ENCODE results near the gene PHF11. TPM values are rescaled to one million over a fixed set of nuclear protein-coding genes. Genes with fewer than 3 reads are reported as not detected.
A peak's percentile ranks its signal among the peaks of the same experiment; 100 is the strongest.

Gene PHF11
- total and polyA plus RNA-seq, 2 of the 13 experiments (the other 11 are each of a cell fraction or from before 2014, with no cell fraction given) = 15.8 to 22.0 TPM

DNA sequence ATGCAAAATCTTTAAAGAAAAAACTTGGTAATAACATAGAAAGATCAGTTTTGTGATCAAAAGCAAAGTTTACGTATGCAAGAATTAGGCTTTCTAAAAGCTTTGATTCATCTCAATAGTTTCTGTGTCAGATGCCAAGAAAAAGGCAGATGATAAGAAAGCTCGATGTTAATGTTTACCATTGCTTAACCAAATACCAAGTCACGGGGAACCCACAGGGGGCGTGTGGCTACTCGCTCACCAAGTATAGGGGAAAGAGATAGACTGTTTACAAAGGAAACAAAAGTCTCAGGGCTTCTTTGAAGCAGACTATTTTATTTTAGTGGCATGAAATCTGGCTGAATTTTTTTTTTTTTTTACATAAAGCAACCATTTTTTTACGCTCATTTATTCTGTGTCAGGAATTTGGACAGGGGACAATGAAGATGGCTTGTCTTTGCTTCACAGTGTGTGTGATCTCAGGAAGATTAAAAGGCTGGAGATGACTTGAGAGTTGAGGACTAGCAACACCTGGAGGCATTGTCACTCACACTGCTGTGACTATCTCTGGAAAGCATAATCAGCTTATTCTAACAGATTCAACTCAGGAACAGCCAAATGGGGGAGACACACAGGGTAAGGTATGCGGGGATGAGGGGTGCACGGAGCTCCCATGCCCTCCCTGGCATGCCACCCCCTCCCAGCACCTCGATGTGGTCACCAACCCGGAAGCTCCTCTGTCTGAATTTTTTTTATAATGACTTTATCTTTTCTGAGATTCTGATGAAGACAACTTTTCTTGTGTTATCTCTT is 64.7 kb downstream of the PHF11 start (continued):
- TF ChIP-seq CEBPG (CRISPR knock-in tag; IDR thresholded peaks at IDR 0.05) = peak; percentile 75
- TF ChIP-seq SMAD3 (CRISPR knock-in tag; IDR thresholded peaks at IDR 0.05) = 0 out of 2 replicates have a peak, but pooled peaks have one; percentile 22
- peak; percentile 24; the same call in 1 of the 2 replicates for TF ChIP-seq CEBPB (IDR thresholded peaks at IDR 0.05; ENCODE audit: borderline replicate concordance, low read depth, low read length)
- TF ChIP-seq SOX13 (IDR thresholded peaks at IDR 0.05) = no peak
- TF ChIP-seq SOX13 (CRISPR knock-in tag; conservative IDR thresholded peaks at IDR 0.05 in 1 of 2, IDR thresholded peaks at IDR 0.05 in 1 of 2) = peak in 1 of 2 experiments; percentile 50; a peak in 1 of 4 replicates
- peak; percentile 54 for TF ChIP-seq SAP130 (CRISPR knock-in tag; IDR thresholded peaks at IDR 0.05; ENCODE audit: low read depth)
- 0 out of 2 replicates have a peak, but pooled peaks have one; percentile 27 for TF ChIP-seq PATZ1 (CRISPR knock-in tag; IDR thresholded peaks at IDR 0.05)
- TF ChIP-seq SOX5 (CRISPR knock-in tag; IDR thresholded peaks at IDR 0.05; ENCODE audit: borderline replicate concordance) = peak; percentile 30; the same call in 1 of the 2 replicates
- TF ChIP-seq BCL6 (CRISPR knock-in tag; IDR thresholded peaks at IDR 0.05) = peak; percentile 57
- TF ChIP-seq EEA1 (CRISPR knock-in tag; IDR thresholded peaks at IDR 0.05; ENCODE audit: borderline replicate concordance) = no peak
- 0 out of 2 replicates have a peak, but pooled peaks have one; percentile 21 for TF ChIP-seq PPARG (CRISPR knock-in tag; conservative IDR thresholded peaks at IDR 0.05)
- peak; percentile 22; the same call in 1 of the 2 replicates for TF ChIP-seq RARA (CRISPR knock-in tag; IDR thresholded peaks at IDR 0.05)
- peak; percentile 62 for TF ChIP-seq HMG20A (CRISPR knock-in tag; IDR thresholded peaks at IDR 0.05; ENCODE audit: borderline replicate concordance)
- TF ChIP-seq, protein P1, sequence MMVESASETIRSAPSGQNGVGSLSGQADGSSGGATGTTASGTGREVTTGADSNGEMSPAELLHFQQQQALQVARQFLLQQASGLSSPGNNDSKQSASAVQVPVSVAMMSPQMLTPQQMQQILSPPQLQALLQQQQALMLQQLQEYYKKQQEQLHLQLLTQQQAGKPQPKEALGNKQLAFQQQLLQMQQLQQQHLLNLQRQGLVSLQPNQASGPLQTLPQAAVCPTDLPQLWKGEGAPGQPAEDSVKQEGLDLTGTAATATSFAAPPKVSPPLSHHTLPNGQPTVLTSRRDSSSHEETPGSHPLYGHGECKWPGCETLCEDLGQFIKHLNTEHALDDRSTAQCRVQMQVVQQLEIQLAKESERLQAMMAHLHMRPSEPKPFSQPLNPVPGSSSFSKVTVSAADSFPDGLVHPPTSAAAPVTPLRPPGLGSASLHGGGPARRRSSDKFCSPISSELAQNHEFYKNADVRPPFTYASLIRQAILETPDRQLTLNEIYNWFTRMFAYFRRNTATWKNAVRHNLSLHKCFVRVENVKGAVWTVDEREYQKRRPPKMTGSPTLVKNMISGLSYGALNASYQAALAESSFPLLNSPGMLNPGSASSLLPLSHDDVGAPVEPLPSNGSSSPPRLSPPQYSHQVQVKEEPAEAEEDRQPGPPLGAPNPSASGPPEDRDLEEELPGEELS (CRISPR knock-in tag; IDR thresholded peaks at IDR 0.05) = peak; percentile 44; the same call in 1 of the 2 replicates
- TF ChIP-seq, protein P2, sequence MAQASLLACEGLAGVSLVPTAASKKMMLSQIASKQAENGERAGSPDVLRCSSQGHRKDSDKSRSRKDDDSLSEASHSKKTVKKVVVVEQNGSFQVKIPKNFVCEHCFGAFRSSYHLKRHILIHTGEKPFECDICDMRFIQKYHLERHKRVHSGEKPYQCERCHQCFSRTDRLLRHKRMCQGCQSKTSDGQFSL (CRISPR knock-in tag; IDR thresholded peaks at IDR 0.05) = no peak
- no peak for TF ChIP-seq SCMH1 (CRISPR knock-in tag; IDR thresholded peaks at IDR 0.05; ENCODE audit: borderline replicate concordance)
- TF ChIP-seq FOXK1 (CRISPR knock-in tag; IDR thresholded peaks at IDR 0.05; ENCODE audit: borderline replicate concordance, low read depth) = peak; percentile 60; the same call in 1 of the 2 replicates
- no peak for TF ChIP-seq FOXP1 (IDR thresholded peaks at IDR 0.05)
- peak; percentile 64; the same call in 1 of the 2 replicates for TF ChIP-seq FOXP1 (CRISPR knock-in tag; IDR thresholded peaks at IDR 0.05)
- TF ChIP-seq ZNF781 (CRISPR knock-in tag; IDR thresholded peaks at IDR 0.05; ENCODE audit: borderline replicate concordance, not compliant biosample characterization) = no peak
- no peak for TF ChIP-seq SAFB2 (CRISPR knock-in tag; IDR thresholded peaks at IDR 0.05; ENCODE audit: borderline replicate concordance, low read depth)
- peak; percentile 42; the same call in 1 of the 2 replicates for TF ChIP-seq STAG1 (CRISPR knock-in tag; IDR thresholded peaks at IDR 0.05)
- no peak for TF ChIP-seq HOXA7 (CRISPR knock-in tag; IDR thresholded peaks at IDR 0.05)
- TF ChIP-seq SMARCE1 (IDR thresholded peaks at IDR 0.05; ENCODE audit: borderline replicate concordance) = no peak
- 0 out of 2 replicates have a peak, but pooled peaks have one; percentile 21 for TF ChIP-seq SP5 (CRISPR knock-in tag; IDR thresholded peaks at IDR 0.05; ENCODE audit: borderline replicate concordance, low read depth)
- TF ChIP-seq ZNF572 (CRISPR knock-in tag; IDR thresholded peaks at IDR 0.05) = no peak

Measured in HepG2 (cell line).